HG03571 (cell line): ENCODE measurements around the gene NF1.
"Not testable (repeated sequence)": the region's sequence is repeated elsewhere in the genome, so short reads cannot be mapped to it uniquely, and the experiment has no call there.

Source experiments
- ATAC-seq: cut with Tn5 transposase; IDR thresholded peaks from one replicate; pipeline ENCODE4 v1.9.1; 2021; ENCODE audit not compliant: unreplicated experiment

The NF1 gene

GRCh38 chr17:31251105-31251969, 156.6 kb downstream of the NF1 start:
- no peak for ATAC-seq

GRCh38 chr17:31251970-31252328, 157.2 kb downstream of the NF1 start:
- ATAC-seq: no peak

GRCh38 chr17:31252741-31253140, 158.0 kb downstream of the NF1 start:
- ATAC-seq: no peak

- no peak for ATAC-seq
Measured at GRCh38 chr17:31254654-31255053, 159.9 kb downstream of the NF1 start.

- ATAC-seq: no peak
Measured at GRCh38 chr17:31256936-31257335, 162.2 kb downstream of the NF1 start.

GRCh38 chr17:31260151-31260550, 165.4 kb downstream of the NF1 start:
- ATAC-seq: no peak

- ATAC-seq: no peak
Measured at GRCh38 chr17:31261601-31262000, 166.8 kb downstream of the NF1 start.

GRCh38 chr17:31262923-31263322, 168.1 kb downstream of the NF1 start:
- not testable (repeated sequence) for ATAC-seq

- no peak for ATAC-seq
Measured at GRCh38 chr17:31266042-31266441, 171.3 kb downstream of the NF1 start.

- no peak for ATAC-seq
Measured at GRCh38 chr17:31269036-31269577, 174.3 kb downstream of the NF1 start.

- ATAC-seq: no peak
Measured at GRCh38 chr17:31269578-31269983, 174.8 kb downstream of the NF1 start.

- no peak for ATAC-seq
Measured at GRCh38 chr17:31272236-31272635, 177.5 kb downstream of the NF1 start.

- no peak for ATAC-seq
Measured at GRCh38 chr17:31272803-31273202, 178.0 kb downstream of the NF1 start.

GRCh38 chr17:31273516-31273915, 178.7 kb downstream of the NF1 start:
- no peak for ATAC-seq

- ATAC-seq: no peak
Measured at GRCh38 chr17:31274252-31274651, 179.5 kb downstream of the NF1 start.

- ATAC-seq: no peak
Measured at GRCh38 chr17:31275116-31275515, 180.3 kb downstream of the NF1 start.

- no peak for ATAC-seq
Measured at GRCh38 chr17:31279401-31279800, 184.6 kb downstream of the NF1 start.

- no peak for ATAC-seq
Measured at GRCh38 chr17:31281061-31281460, 186.3 kb downstream of the NF1 start.

- ATAC-seq: no peak
Measured at GRCh38 chr17:31283841-31284240, 189.1 kb downstream of the NF1 start.

GRCh38 chr17:31286587-31286986, 191.8 kb downstream of the NF1 start:
- ATAC-seq: no peak

GRCh38 chr17:31287932-31288331, 193.2 kb downstream of the NF1 start:
- ATAC-seq: not testable (repeated sequence)

- ATAC-seq: no peak
Measured at GRCh38 chr17:31289790-31290189, 195.0 kb downstream of the NF1 start.

- no peak for ATAC-seq
Measured at GRCh38 chr17:31291820-31292219, 197.0 kb downstream of the NF1 start.
